ENCODE data around the gene CLK1.
"Not testable (repeated sequence)": the region's sequence is repeated elsewhere in the genome, so short reads cannot be mapped to it uniquely, and the experiment has no call there.

CLK1 gene

DNA sequence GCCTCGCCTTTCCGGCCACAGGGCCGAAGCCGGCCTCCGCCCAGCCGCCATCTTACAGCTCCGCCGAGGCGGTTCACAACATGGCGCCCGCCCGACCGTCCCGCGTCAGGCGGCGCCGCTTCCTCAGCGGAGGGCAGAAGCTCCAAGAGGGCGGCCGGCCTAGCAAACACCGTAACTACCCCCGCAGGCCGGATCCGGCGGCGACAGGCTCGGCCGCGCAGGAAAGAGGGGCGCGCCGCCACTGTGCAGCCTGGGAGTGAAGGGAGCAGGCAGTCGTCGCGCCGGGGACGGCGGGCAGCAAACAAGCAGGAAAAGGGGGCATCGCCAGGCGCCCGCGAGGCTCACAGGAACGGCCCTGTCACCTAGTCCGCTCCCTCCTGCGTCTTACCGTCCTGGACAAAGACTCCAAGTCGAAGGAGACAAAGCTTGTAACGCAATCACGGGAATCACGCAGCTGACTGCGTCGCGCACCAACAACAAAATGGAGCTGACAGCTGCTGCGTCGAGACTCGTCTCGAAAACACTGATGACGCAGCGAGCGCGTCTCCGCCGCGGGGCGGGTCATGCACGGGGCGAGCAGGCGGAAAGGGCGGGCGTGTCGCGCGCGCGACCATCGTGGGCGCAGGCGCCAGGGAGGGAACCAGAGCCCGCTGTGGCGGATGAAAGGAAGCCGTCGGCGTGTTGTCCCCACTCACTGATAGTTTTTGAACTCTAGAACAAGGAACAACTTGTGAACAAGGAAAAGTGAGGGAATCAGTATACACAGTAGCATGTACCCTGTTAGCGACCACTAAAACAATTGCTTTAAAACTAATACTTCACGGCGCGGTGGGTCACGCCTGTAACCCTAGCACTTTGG lies at the start of gene CLK1:
TSS of gene CLK1 (minus strand) at position 483 of the 859 bp plus-strand sequence. CDS start 2,796 bp downstream, outside the sequence.
- peaks cover 52% of the 10 kb centered on the region for H3K79me2 ChIP-seq (ENCODE audit: control insufficient read depth, insufficient read depth, low read length, unreplicated experiment)
- peak within 1 kb of the TSS; percentile 49 for H2AFZ ChIP-seq (ENCODE audit: low read length, unreplicated experiment)
- H3K36me3 ChIP-seq (ENCODE audit: insufficient read depth, low read length) = peaks cover 30% of the 10 kb centered on the region
- H3K27ac ChIP-seq (ENCODE audit: low read depth, low read length) = peak within 1 kb of the TSS; percentile 94
- H3K4me3 ChIP-seq (ENCODE audit: low read depth, low read length) = peak within 1 kb of the TSS; percentile 91
- H3K27me3 ChIP-seq (ENCODE audit: insufficient read depth, low read length) = no peaks in the 10 kb centered on the region
- peaks cover 38% of the 10 kb centered on the region for H3K4me1 ChIP-seq (ENCODE audit: control insufficient read depth, insufficient read depth, low read length, unreplicated experiment)

DNA sequence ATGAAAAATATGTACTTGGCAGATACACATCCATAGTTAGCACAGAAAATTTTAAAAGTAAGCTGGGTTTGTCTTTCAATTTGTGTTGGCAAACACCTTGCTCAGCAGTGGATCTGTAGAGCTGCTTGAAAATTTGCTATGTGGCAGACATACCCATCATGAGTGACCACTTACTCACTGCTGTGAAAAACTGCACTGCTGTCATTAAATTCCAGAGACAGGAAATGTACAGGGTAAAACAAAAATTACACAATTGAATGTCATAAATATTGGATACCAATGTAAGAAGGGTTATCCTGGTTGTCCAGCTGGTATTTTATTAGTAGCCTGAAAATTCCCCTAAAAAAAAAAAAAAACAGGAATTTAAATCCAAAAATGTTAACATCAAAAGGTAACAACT lies 49.2 kb upstream of the CLK1 start:
- peaks cover 11% of the 10 kb centered on the region for H3K36me3 ChIP-seq (ENCODE audit: insufficient read depth, low read length)
- no peak overlapping the region for H2AFZ ChIP-seq (ENCODE audit: low read length, unreplicated experiment)
- H3K4me3 ChIP-seq (ENCODE audit: low read depth, low read length) = no peak overlapping the region
- no peaks in the 10 kb centered on the region for H3K27me3 ChIP-seq (ENCODE audit: insufficient read depth, low read length)
- peaks cover 9% of the 10 kb centered on the region for H3K4me1 ChIP-seq (ENCODE audit: control insufficient read depth, insufficient read depth, low read length, unreplicated experiment)
- no peaks in the 10 kb centered on the region for H3K79me2 ChIP-seq (ENCODE audit: control insufficient read depth, insufficient read depth, low read length, unreplicated experiment)
- peak overlapping the region; percentile 64 for H3K27ac ChIP-seq (ENCODE audit: low read depth, low read length)

DNA sequence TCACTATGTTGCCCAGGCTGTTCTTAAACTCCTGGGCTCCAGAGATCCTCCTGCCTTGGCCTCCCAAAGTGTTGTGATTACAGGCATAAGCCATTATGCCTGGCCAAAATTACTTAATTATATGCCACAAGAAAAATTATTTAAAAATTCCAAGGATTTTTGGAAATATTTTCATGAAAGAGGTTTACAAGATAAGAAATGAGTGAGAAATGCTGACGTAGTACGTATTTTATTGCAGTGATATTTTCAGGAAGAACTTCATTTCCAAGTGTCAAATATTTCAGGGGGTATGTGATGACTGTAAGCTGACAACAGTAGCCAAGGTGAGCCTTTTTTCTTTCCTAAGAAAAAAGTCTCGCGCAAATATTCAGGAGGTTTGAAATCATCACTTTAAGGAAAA lies 45.5 kb upstream of the CLK1 start:
- H3K4me1 ChIP-seq (ENCODE audit: control insufficient read depth, insufficient read depth, low read length, unreplicated experiment) = peaks cover 9% of the 10 kb centered on the region
- H3K79me2 ChIP-seq (ENCODE audit: control insufficient read depth, insufficient read depth, low read length, unreplicated experiment) = no peaks in the 10 kb centered on the region
- no peak overlapping the region for H3K4me3 ChIP-seq (ENCODE audit: low read depth, low read length)
- no peak overlapping the region for H3K27ac ChIP-seq (ENCODE audit: low read depth, low read length)
- H3K36me3 ChIP-seq (ENCODE audit: insufficient read depth, low read length) = peaks cover 7% of the 10 kb centered on the region
- no peaks in the 10 kb centered on the region for H3K27me3 ChIP-seq (ENCODE audit: insufficient read depth, low read length)
- no peak overlapping the region for H2AFZ ChIP-seq (ENCODE audit: low read length, unreplicated experiment)

DNA sequence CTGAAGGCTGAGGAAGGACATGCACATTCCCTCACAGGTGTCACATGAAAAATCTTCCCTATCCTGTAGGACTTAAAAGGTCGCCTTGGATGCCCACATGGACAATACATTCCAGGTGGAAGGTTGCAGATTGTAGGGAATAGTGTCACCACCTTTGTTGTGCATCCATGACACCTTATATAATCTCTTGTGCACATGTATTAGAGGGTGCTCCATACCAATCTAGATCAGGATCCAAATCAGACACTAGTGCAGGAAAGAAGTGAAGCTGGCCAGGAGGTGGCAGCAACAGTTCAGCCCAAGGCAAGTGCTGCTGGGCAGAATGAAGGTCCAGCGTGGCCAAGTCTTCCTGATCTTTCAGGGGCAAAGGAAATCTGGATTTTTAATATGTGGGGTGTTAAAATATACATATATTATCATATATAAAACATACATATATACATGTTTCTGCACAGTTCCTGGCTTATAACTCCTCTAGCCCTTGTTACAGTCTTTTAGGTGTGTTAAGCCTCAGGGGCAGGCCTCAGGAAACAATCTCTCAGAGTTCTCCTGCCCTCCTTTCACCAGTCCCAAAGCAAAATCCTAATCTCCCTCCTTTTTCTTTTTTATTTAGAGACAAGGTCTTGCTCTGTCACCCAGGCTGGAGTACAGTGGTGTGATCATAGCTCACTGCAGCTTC lies 41.3 kb upstream of the CLK1 start:
- H3K36me3 ChIP-seq (ENCODE audit: insufficient read depth, low read length) = peaks cover 8% of the 10 kb centered on the region; the same call in 1 of the 2 replicates
- H3K27ac ChIP-seq (ENCODE audit: low read depth, low read length) = no peak overlapping the region
- H3K4me3 ChIP-seq (ENCODE audit: low read depth, low read length) = no peak overlapping the region
- no peaks in the 10 kb centered on the region for H3K79me2 ChIP-seq (ENCODE audit: control insufficient read depth, insufficient read depth, low read length, unreplicated experiment)
- no peak overlapping the region for H2AFZ ChIP-seq (ENCODE audit: low read length, unreplicated experiment)
- H3K4me1 ChIP-seq (ENCODE audit: control insufficient read depth, insufficient read depth, low read length, unreplicated experiment) = no peaks in the 10 kb centered on the region
- H3K27me3 ChIP-seq (ENCODE audit: insufficient read depth, low read length) = no peaks in the 10 kb centered on the region

DNA sequence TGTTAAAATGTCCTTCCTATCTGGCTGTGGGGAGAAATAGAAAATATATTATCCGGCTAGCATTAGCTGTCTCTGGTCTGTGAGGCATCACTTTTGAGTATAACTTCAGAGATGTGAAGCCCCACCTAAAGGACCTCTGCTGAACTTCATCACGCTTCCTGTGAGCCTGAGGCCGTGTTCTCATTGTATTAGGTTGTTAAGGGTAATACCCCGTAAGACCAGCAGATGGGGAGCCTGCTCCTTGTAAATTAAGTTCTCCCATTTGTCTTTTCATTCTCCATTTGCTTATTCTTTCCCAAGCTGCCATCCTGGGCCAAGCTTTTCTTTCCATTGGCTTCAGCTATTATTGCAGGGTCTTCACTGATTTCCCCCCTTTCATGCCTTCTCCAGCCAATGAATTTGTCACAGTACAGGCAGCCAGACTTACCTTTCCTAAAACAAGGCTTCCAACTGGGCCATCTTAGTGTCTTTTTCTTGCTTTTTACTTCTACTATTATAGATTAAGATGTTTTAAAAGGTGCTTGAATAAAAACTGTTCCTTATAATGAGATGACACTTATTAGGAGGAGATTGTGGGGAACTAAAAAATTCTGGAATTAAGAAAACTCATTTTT lies 37.1 kb upstream of the CLK1 start:
- no peak overlapping the region for H2AFZ ChIP-seq (ENCODE audit: low read length, unreplicated experiment)
- no peak overlapping the region for H3K4me3 ChIP-seq (ENCODE audit: low read depth, low read length)
- no peak overlapping the region for H3K27ac ChIP-seq (ENCODE audit: low read depth, low read length)
- no peaks in the 10 kb centered on the region for H3K4me1 ChIP-seq (ENCODE audit: control insufficient read depth, insufficient read depth, low read length, unreplicated experiment)
- no peaks in the 10 kb centered on the region for H3K27me3 ChIP-seq (ENCODE audit: insufficient read depth, low read length)
- no peaks in the 10 kb centered on the region for H3K79me2 ChIP-seq (ENCODE audit: control insufficient read depth, insufficient read depth, low read length, unreplicated experiment)
- peaks cover 12% of the 10 kb centered on the region; the same call in 1 of the 2 replicates for H3K36me3 ChIP-seq (ENCODE audit: insufficient read depth, low read length)

DNA sequence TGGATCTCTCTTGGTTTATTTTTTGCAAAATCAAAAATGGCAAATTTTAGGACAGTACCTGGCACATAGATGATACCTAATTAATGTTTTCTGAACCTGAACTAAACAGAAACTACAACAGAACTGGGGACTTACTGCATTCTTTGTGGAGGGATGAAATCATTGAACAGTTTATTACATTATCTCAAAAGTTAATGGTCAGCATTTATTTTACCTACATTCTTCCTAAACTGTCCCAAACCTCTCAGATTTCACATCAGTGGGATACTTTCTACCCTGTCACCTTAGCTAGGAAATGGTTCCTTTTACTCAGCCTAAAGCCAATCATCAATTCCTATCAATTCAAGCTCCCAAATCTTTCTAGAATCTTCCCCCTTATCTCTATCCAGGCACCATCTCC lies 35.0 kb upstream of the CLK1 start:
- Histone ChIP-seq H3K4me3 (ENCODE audit: low read depth, low read length) (no peak overlapping the region), H2AFZ (ENCODE audit: low read length, unreplicated experiment) (no peak overlapping the region), H3K4me1 (ENCODE audit: control insufficient read depth, insufficient read depth, low read length, unreplicated experiment) (no peaks in the 10 kb centered on the region), H3K27me3 (ENCODE audit: insufficient read depth, low read length) (no peaks in the 10 kb centered on the region), H3K36me3 (ENCODE audit: insufficient read depth, low read length) (peaks cover 12% of the 10 kb centered on the region; the same call in 1 of the 2 replicates), H3K27ac (ENCODE audit: low read depth, low read length) (no peak overlapping the region), H3K79me2 (ENCODE audit: control insufficient read depth, insufficient read depth, low read length, unreplicated experiment) (no peaks in the 10 kb centered on the region)

DNA sequence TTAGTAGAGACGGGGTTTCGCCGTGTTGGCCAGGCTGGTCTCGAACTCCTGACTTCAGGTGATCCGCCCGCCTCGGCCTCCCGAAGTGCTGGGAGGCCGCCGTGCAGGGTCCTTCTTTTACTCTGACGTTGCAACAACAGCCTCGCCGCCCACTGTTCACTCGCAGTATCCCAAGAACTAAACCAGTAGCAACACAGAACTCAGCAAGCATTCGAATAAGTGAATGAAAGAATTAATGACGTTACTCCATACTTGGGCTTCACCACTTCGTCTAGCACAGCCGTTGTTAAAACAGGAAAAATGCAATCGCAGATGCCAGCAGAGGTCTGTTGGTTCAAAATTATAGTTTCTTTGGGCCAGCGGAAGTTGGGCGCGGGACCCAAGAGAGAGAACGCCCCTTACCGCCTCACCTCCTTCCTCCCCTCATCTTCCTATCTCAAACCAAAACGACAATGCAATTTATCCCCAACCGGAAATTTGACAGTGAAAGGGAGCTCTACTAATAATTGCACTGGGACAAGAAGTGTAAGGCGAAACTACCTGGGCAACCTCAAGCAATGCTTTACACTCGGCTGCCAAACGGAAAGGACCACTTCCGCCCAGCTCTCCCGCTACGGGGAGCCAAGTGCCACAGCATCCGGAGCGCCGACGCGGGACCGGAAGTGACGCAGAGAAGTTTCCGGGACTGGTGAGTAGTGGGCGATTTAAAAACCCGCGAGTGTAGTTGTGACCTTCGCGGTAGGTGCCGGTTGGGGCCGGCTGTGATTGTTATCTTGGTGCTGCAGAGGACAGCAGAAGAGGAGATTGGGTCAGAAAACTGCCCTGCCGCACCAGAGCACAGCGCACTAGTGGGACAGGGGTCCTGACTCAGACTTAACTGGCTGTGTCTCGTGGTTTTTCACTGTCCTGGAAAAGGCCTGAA lies 24.5 kb upstream of the CLK1 start, which contains the start of the genes NIF3L1 and PPIL3:
TSS of gene NIF3L1 (plus strand) at position 668 of the 922 bp plus-strand sequence. CDS start 2,573 bp downstream, outside the sequence.
TSS of gene PPIL3 (minus strand) at position 374 of the 922 bp plus-strand sequence. CDS start 1,462 bp downstream, outside the sequence.
- Histone ChIP-seq H3K27ac (ENCODE audit: low read depth, low read length) (peak within 1 kb of the TSS; percentile 96), H3K4me1 (ENCODE audit: control insufficient read depth, insufficient read depth, low read length, unreplicated experiment) (peaks cover 16% of the 10 kb centered on the region), H3K79me2 (ENCODE audit: control insufficient read depth, insufficient read depth, low read length, unreplicated experiment) (peaks cover 53% of the 10 kb centered on the region), H2AFZ (ENCODE audit: low read length, unreplicated experiment) (peak within 1 kb of the TSS; percentile 95), H3K27me3 (ENCODE audit: insufficient read depth, low read length) (no peaks in the 10 kb centered on the region), H3K36me3 (ENCODE audit: insufficient read depth, low read length) (peaks cover 6% of the 10 kb centered on the region), H3K4me3 (ENCODE audit: low read depth, low read length) (peak within 1 kb of the TSS; percentile 93)

DNA sequence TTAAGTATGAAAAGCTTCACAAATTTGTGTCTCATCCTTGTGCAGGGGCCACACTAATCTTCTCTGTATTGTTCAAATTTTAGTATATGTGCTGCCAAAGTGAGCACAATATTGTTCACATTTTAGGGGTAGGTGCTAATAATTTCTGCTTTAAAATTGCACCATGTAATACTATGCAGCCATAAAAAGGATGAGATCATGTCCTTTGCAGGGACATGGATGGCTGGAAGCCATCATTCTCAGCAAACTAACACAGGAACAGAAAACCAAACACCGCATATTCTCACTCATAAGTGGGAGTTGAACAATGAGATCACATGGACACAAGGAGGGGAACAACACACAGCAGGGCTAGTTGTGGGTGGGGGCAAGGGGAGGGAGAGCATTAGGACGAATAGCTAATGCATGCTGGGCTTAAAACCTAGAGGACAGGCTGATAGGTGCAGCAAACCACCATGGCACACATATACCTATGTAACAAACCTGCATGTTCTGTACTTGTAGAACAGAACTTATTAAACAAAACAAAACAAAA lies 17.3 kb upstream of the CLK1 start:
- not testable (repeated sequence) for H3K4me1 ChIP-seq (ENCODE audit: control insufficient read depth, insufficient read depth, low read length, unreplicated experiment); H3K27ac ChIP-seq (ENCODE audit: low read depth, low read length); H3K4me3 ChIP-seq (ENCODE audit: low read depth, low read length); H3K27me3 ChIP-seq (ENCODE audit: insufficient read depth, low read length); H2AFZ ChIP-seq (ENCODE audit: low read length, unreplicated experiment); H3K79me2 ChIP-seq (ENCODE audit: control insufficient read depth, insufficient read depth, low read length, unreplicated experiment)
- H3K36me3 ChIP-seq (ENCODE audit: insufficient read depth, low read length) = peaks cover 24% of the 10 kb centered on the region

DNA sequence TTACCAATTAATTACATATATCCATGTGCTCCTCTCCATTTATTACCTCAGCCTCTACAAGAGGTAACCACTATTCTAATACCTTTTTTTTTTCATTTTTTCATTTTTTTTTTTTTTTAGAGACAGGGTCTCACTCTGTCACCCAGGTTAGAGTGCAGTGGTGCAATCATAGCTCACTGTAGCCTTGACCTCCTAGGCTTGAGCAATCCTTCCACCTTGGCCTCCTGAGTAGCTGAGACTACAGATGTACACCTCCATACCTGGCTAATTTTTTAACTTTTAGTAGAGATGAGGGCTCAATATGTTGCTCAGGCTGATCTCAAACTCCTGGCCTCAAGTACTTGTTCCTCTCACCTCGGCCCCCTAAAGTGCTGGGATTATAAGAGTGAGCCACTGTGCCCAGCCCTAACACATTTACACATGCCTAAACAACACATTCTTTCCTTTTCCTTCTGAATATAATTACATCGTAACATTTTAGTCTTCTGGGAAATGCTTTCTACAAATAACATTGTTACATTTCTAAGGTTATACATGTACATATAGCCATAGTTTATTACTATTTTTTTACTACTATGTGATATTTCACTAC lies 13.9 kb upstream of the CLK1 start:
- Histone ChIP-seq H3K27ac (ENCODE audit: low read depth, low read length) (no peak overlapping the region), H3K4me1 (ENCODE audit: control insufficient read depth, insufficient read depth, low read length, unreplicated experiment) (no peaks in the 10 kb centered on the region), H3K36me3 (ENCODE audit: insufficient read depth, low read length) (peaks cover 31% of the 10 kb centered on the region), H3K27me3 (ENCODE audit: insufficient read depth, low read length) (no peaks in the 10 kb centered on the region), H3K4me3 (ENCODE audit: low read depth, low read length) (no peak overlapping the region), H2AFZ (ENCODE audit: low read length, unreplicated experiment) (no peak overlapping the region), H3K79me2 (ENCODE audit: control insufficient read depth, insufficient read depth, low read length, unreplicated experiment) (no peaks in the 10 kb centered on the region)

All from ACC112 (cell line).